ENCODE data around the gene CDK16. TPM values are rescaled to one million over a fixed set of nuclear protein-coding genes. Genes with fewer than 3 reads are reported as not detected.

CDK16 gene
- polyA plus RNA-seq, 1 of the 3 experiments (the other 2 are of a cell fraction) = 116 TPM

DNA sequence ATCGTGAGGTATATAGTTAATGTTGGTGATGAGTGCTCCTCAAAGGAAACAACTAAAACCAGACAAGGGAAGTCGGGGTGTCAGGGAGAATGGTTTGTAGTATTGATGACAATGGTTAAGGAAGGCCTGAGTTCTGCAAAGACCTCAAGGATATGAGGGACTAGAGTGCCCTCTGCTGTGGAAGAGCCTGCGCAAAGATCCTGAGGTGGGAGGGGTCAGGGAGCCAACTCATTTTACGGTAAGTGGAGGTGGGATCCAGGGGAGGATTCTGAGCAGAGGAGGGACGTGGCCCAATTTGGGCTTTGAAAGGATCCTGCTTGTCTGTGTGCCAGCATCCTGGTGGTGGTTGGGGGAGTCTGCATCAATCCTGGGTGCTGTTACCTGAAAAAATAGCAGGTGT lies 13.5 kb upstream of the CDK16 start:
- no peak for DNase-seq
- TF ChIP-seq RCOR1 (IDR thresholded peaks at IDR 0.05; ENCODE audit: low read length) (no peak), POLR2AphosphoS5 (IDR thresholded peaks at IDR 0.05; ENCODE audit: low read depth, low read length) (no peak), SMC3 (IDR thresholded peaks at IDR 0.05; ENCODE audit: low read depth, low read length) (no peak), FOXM1 (IDR thresholded peaks at IDR 0.05; ENCODE audit: low read depth) (no peak), NFIC (IDR thresholded peaks at IDR 0.05; ENCODE audit: borderline replicate concordance) (no peak), SIN3A (IDR thresholded peaks at IDR 0.05; ENCODE audit: borderline replicate concordance, low read depth, low read length) (no peak)
- no peaks in the 10 kb centered on the region; a peak in 1 of 4 replicates for H3K4me1 ChIP-seq (ENCODE audit: control insufficient read depth in 1 of 2, insufficient read depth in 2 of 2, low read depth in 1 of 2, low read length in 1 of 2)
- H3K27ac ChIP-seq (ENCODE audit: low read depth in 2 of 2, low read length in 1 of 2) = no peak overlapping the region
- peaks cover 73 to 82% of the 10 kb centered on the region in 2 experiments for H3K36me3 ChIP-seq (replicated peaks in 1 of 2; ENCODE audit: control insufficient read depth in 1 of 2, insufficient read depth in 2 of 2, low read length in 1 of 2)
- CTCF ChIA-PET = no interaction called here
- H3K4me3 ChIP-seq (ENCODE audit: low read depth in 2 of 2, low read length in 1 of 2) = no peak overlapping the region
- H3F3A ChIP-seq (replicated peaks; ENCODE audit: insufficient read depth) = peaks cover 5% of the 10 kb centered on the region
- H3K4me2 ChIP-seq = no peak overlapping the region
- 89% methylated on average over 5 of the region's 5 CpGs for WGBS (ENCODE audit: low lambda C conversion rate)
- H3K9me3 ChIP-seq = no peaks in the 10 kb centered on the region
- no peaks in the 10 kb centered on the region for H3K27me3 ChIP-seq (ENCODE audit: insufficient read depth)
- POLR2A ChIA-PET = interaction anchor here (0.6 kb wide), 1 partner anchor 13 kb away, joined by 3 read pairs; no protein-coding TSS in a partner anchor
- no peaks in the 10 kb centered on the region; the same call in none of the 2 replicates for H3K79me2 ChIP-seq (ENCODE audit: insufficient read depth)
- no peak overlapping the region for H3K9ac ChIP-seq
- no peak overlapping the region for H2AFZ ChIP-seq (ENCODE audit: low read depth)
- H3K9me2 ChIP-seq = no peaks in the 10 kb centered on the region
- peaks cover 29% of the 10 kb centered on the region for H4K20me1 ChIP-seq (ENCODE audit: insufficient read depth)

DNA sequence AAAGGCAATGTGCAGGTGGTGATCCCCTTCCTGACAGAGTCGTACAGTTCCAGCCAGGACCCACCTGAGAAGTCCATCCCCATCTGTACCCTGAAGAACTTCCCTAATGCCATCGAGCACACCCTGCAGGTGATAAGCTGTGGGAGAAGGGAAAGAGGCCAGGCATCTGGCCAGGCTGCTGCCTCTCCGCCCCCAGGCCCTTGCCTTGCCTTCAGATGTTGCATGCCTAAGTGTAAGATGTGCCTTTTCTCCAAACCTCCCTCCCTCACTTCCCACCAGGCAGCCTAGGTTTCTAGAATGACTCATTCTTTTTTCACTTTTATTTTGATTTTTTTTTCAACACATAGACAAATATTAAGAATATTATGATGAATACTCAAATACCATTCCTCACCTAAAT lies 12.2 kb upstream of the CDK16 start:
- POLR2A ChIA-PET = no interaction called here
- Histone ChIP-seq H3K27ac (ENCODE audit: low read depth in 2 of 2, low read length in 1 of 2) (no peak overlapping the region), H3K79me2 (ENCODE audit: insufficient read depth) (no peaks in the 10 kb centered on the region; the same call in none of the 2 replicates), H3K4me2 (no peak overlapping the region), H3F3A (replicated peaks; ENCODE audit: insufficient read depth) (peaks cover 5% of the 10 kb centered on the region), H3K4me3 (ENCODE audit: low read depth in 2 of 2, low read length in 1 of 2) (no peak overlapping the region), H3K36me3 (replicated peaks in 1 of 2; ENCODE audit: control insufficient read depth in 1 of 2, insufficient read depth in 2 of 2, low read length in 1 of 2) (peaks cover 71 to 83% of the 10 kb centered on the region in 2 experiments), H3K27me3 (ENCODE audit: insufficient read depth) (no peaks in the 10 kb centered on the region), H3K4me1 (ENCODE audit: control insufficient read depth in 1 of 2, insufficient read depth in 2 of 2, low read depth in 1 of 2, low read length in 1 of 2) (no peaks in the 10 kb centered on the region; a peak in 1 of 4 replicates), H4K20me1 (ENCODE audit: insufficient read depth) (peaks cover 23% of the 10 kb centered on the region; the same call in 1 of the 2 replicates), H3K9ac (no peak overlapping the region), H2AFZ (ENCODE audit: low read depth) (no peak overlapping the region), H3K9me2 (no peaks in the 10 kb centered on the region), H3K9me3 (no peaks in the 10 kb centered on the region)
- TF ChIP-seq TCF12 (IDR thresholded peaks at IDR 0.05) = no peak
- CTCF ChIA-PET = no interaction called here
- DNase-seq = no peak
- WGBS (ENCODE audit: low lambda C conversion rate) = 71% methylated on average over 3 of the region's 3 CpGs

- H3K27me3 ChIP-seq (ENCODE audit: insufficient read depth) = no peaks in the 10 kb centered on the region
- H3K9me3 ChIP-seq = no peaks in the 10 kb centered on the region
- H2AFZ ChIP-seq (ENCODE audit: low read depth) = no peak overlapping the region
- peaks cover 5% of the 10 kb centered on the region for H3F3A ChIP-seq (replicated peaks; ENCODE audit: insufficient read depth)
- H3K27ac ChIP-seq (ENCODE audit: low read depth in 2 of 2, low read length in 1 of 2) = no peak overlapping the region
- no peak for TF ChIP-seq RXRA (IDR thresholded peaks at IDR 0.05; ENCODE audit: borderline replicate concordance, low read depth)
- DNase-seq = no peak
- H3K79me2 ChIP-seq (ENCODE audit: insufficient read depth) = no peaks in the 10 kb centered on the region; the same call in none of the 2 replicates
- ChIA-PET CTCF (interaction anchor here (1.4 to 1.8 kb wide), 2 partner anchors 315 to 819 kb away, joined by 4 to 5 read pairs; no protein-coding TSS in a partner anchor), POLR2A (no interaction called here)
- 92% methylated on average over 12 of the region's 12 CpGs for WGBS (ENCODE audit: low lambda C conversion rate)
- H3K4me1 ChIP-seq (ENCODE audit: control insufficient read depth in 1 of 2, insufficient read depth in 2 of 2, low read depth in 1 of 2, low read length in 1 of 2) = peaks cover 0 to 2% of the 10 kb centered on the region in 2 experiments; a peak in 1 of 4 replicates
- H3K4me2 ChIP-seq = no peak overlapping the region
- no peaks in the 10 kb centered on the region for H3K9me2 ChIP-seq
- no peak overlapping the region for H3K4me3 ChIP-seq (ENCODE audit: low read depth in 2 of 2, low read length in 1 of 2)
- H3K9ac ChIP-seq = no peak overlapping the region
- H3K36me3 ChIP-seq (replicated peaks in 1 of 2; ENCODE audit: control insufficient read depth in 1 of 2, insufficient read depth in 2 of 2, low read length in 1 of 2) = peaks cover 75 to 83% of the 10 kb centered on the region in 2 experiments
- H4K20me1 ChIP-seq (ENCODE audit: insufficient read depth) = peaks cover 23% of the 10 kb centered on the region; the same call in 1 of the 2 replicates
These were observed 10.4 kb upstream of the CDK16 start for GRCh38 chrX:47208108-47208507.

Measured in SK-N-SH (cell line).